ENCODE data around the gene LRRC73. TPM values are rescaled to one million over a fixed set of nuclear protein-coding genes. Genes with fewer than 3 reads are reported as not detected.

The LRRC73 gene
- total RNA-seq, 1 donor from 2014 or later = 0.40 TPM

DNA sequence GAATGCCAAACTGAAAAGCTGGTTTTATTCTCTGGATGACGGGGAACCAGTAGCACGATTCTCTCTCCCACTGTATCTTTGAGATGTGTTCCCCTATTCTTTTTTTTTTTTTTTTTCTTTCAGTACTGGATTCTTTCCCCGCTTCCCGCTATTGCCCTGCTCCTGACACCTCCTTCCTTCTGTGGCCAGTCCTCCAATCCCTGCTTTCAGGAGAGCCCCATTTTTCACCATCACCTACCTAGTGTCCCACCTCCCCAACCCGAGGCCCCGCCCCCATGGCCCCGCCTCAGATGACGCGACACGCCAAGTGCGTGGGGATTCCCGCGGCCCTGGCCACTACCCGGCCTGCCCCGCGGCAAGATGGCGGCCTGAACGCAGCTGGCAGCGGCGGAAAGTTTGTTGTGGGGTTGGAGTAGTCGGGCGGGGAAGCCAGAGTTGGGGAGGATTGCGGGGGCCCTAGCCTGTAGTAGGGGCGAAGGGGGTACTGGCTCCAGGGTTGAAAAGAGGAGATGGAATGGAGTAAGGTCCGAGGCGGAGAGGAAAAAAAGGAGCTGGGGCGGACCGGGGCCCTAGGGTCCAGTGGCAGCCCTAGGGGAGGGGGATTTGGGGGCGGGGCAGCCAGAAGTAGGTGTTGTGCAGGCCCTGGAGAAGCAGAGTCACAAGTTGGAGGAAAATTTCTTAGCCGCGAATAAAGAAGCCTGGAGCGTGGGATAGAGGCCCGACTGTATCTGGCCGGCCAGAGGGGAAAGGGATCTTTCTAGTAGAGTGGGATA lies 32.7 kb downstream of the LRRC73 start, which contains the start of gene TJAP1:
Gene TJAP1, plus strand, starts transcription at position 336 of the 773 bp plus-strand sequence. CDS start 21,432 bp downstream, outside the sequence.
- no peaks in the 10 kb centered on the region for H3K27me3 Mint-ChIP-seq (ENCODE audit: unreplicated experiment)
- DNase-seq (ENCODE audit: extremely low spot score, unreplicated experiment) = peak; percentile 97
- peaks cover 33% of the 10 kb centered on the region for H3K4me1 Mint-ChIP-seq (ENCODE audit: unreplicated experiment)
- H3K4me3 Mint-ChIP-seq (ENCODE audit: unreplicated experiment) = peak within 1 kb of the TSS; percentile 94
- no peaks in the 10 kb centered on the region for H3K36me3 Mint-ChIP-seq (ENCODE audit: unreplicated experiment)
- peak within 1 kb of the TSS; percentile 96 for H3K27ac Mint-ChIP-seq (ENCODE audit: unreplicated experiment)
- no peaks in the 10 kb centered on the region for H3K9me3 Mint-ChIP-seq (ENCODE audit: unreplicated experiment)
- TF ChIP-seq, protein P1, sequence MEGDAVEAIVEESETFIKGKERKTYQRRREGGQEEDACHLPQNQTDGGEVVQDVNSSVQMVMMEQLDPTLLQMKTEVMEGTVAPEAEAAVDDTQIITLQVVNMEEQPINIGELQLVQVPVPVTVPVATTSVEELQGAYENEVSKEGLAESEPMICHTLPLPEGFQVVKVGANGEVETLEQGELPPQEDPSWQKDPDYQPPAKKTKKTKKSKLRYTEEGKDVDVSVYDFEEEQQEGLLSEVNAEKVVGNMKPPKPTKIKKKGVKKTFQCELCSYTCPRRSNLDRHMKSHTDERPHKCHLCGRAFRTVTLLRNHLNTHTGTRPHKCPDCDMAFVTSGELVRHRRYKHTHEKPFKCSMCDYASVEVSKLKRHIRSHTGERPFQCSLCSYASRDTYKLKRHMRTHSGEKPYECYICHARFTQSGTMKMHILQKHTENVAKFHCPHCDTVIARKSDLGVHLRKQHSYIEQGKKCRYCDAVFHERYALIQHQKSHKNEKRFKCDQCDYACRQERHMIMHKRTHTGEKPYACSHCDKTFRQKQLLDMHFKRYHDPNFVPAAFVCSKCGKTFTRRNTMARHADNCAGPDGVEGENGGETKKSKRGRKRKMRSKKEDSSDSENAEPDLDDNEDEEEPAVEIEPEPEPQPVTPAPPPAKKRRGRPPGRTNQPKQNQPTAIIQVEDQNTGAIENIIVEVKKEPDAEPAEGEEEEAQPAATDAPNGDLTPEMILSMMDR (IDR thresholded peaks at IDR 0.05) = no peak

DNA sequence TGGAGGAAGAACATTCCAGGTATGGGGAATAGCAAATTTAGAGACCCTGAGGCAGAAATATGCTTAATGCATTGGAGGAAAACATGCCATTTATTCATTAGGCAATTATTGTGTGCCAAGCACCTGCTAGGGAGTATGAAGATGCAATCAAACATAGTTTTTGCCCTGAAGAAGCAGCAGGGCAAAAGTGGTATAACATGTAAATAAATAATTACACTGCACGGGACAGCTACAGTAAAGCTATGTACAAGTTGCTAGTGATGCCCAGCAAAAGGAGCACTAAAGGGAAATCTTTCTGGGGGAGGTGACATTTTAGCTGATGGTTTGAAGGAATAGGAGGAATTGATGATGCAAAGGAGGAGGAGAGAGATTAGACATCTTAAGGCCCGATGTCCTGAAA lies 33.4 kb downstream of the LRRC73 start:
- Mint-ChIP-seq H3K4me3 (ENCODE audit: unreplicated experiment) (peak overlapping the region; percentile 94), H3K9me3 (ENCODE audit: unreplicated experiment) (no peaks in the 10 kb centered on the region)

DNA sequence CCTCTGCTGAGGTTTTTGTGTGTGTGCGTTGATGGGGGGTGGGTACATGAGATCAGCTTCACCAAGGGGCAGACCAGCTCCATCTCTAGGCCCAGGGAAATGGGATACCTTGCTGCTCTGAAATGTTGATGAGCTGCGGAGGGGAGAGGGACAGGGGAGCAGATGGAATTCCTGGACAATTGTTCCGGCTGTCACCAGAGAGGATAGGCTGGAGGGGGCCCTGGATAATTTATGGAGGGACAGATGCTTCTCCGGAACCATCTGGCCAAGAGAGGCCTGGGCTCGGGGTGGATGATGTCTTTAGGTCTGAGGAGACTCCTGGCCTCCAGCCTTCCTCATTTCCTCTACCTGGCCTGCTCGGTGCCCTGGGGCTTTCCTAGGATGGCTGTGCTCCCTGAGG lies 34.6 kb downstream of the LRRC73 start:
- Mint-ChIP-seq H3K27ac (ENCODE audit: unreplicated experiment) (no peak overlapping the region), H3K36me3 (ENCODE audit: unreplicated experiment) (no peaks in the 10 kb centered on the region), H3K9me3 (ENCODE audit: unreplicated experiment) (no peaks in the 10 kb centered on the region), H3K4me3 (ENCODE audit: unreplicated experiment) (no peak overlapping the region), H3K27me3 (ENCODE audit: unreplicated experiment) (peaks cover 10% of the 10 kb centered on the region), H3K4me1 (ENCODE audit: unreplicated experiment) (peaks cover 30% of the 10 kb centered on the region)
- TF ChIP-seq, protein P1 (IDR thresholded peaks at IDR 0.05) = no peak
- DNase-seq (ENCODE audit: extremely low spot score, unreplicated experiment) = no peak

More for the DNA sequence above, 33.4 kb downstream of the LRRC73 start:
- DNase-seq (ENCODE audit: extremely low spot score, unreplicated experiment) = no peak
- H3K27ac Mint-ChIP-seq (ENCODE audit: unreplicated experiment) = peak overlapping the region; percentile 96
- no peaks in the 10 kb centered on the region for H3K36me3 Mint-ChIP-seq (ENCODE audit: unreplicated experiment)
- H3K27me3 Mint-ChIP-seq (ENCODE audit: unreplicated experiment) = peaks cover under 1% of the 10 kb centered on the region
- H3K4me1 Mint-ChIP-seq (ENCODE audit: unreplicated experiment) = peaks cover 31% of the 10 kb centered on the region
- TF ChIP-seq, protein P1 (IDR thresholded peaks at IDR 0.05) = no peak

DNA sequence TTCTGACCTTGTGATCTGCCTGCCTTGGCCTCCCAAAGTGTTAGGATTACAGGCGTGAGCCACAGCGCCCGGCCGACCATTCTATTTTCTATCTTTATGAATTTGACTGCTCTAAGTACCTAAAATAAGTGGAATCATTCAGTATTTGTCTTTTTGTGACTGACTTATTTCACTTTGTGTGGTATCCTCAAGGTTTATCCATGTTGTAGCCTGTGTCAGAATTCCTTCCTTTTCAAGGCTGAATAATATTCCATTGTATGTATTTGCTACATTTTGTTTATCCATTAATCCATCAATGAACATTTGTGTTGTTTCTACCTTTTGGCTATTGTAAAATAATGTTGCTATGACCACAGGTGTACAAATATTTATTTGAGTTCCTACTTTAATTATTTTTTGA lies 37.6 kb downstream of the LRRC73 start:
- TF ChIP-seq, protein P1 (IDR thresholded peaks at IDR 0.05) = no peak
- H3K4me1 Mint-ChIP-seq (ENCODE audit: unreplicated experiment) = peaks cover 8% of the 10 kb centered on the region
- H3K9me3 Mint-ChIP-seq (ENCODE audit: unreplicated experiment) = no peaks in the 10 kb centered on the region
- DNase-seq (ENCODE audit: extremely low spot score, unreplicated experiment) = no peak
- peaks cover 14% of the 10 kb centered on the region for H3K27me3 Mint-ChIP-seq (ENCODE audit: unreplicated experiment)
- H3K36me3 Mint-ChIP-seq (ENCODE audit: unreplicated experiment) = no peaks in the 10 kb centered on the region
- no peak overlapping the region for H3K4me3 Mint-ChIP-seq (ENCODE audit: unreplicated experiment)
- no peak overlapping the region for H3K27ac Mint-ChIP-seq (ENCODE audit: unreplicated experiment)

DNA sequence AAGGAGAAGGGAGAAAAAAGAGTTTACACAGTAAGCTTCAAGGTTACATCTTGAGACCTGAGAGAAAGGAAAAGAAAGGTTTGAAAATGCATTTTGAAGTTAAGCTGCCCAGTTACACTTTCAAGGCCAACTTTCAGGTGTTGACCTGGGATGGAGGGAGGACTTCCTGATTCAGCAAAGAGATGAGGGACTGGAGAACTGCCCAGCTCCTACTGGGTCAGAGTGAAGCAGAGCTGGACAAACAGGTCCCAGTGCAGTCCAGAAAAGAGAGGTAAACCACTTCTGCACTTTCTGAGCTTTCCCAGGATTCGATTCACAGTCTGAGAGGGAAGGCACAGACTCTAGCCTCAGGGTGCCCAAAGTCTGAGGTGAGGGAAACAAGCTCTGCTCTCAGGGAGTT lies 38.7 kb downstream of the LRRC73 start:
- no peak overlapping the region for H3K4me3 Mint-ChIP-seq (ENCODE audit: unreplicated experiment)
- H3K4me1 Mint-ChIP-seq (ENCODE audit: unreplicated experiment) = no peaks in the 10 kb centered on the region

More for the DNA sequence above, 38.7 kb downstream of the LRRC73 start:
- Mint-ChIP-seq H3K36me3 (ENCODE audit: unreplicated experiment) (no peaks in the 10 kb centered on the region), H3K27ac (ENCODE audit: unreplicated experiment) (no peak overlapping the region), H3K27me3 (ENCODE audit: unreplicated experiment) (peaks cover 14% of the 10 kb centered on the region), H3K9me3 (ENCODE audit: unreplicated experiment) (no peaks in the 10 kb centered on the region)
- TF ChIP-seq, protein P1 (IDR thresholded peaks at IDR 0.05) = no peak
- no peak for DNase-seq (ENCODE audit: extremely low spot score, unreplicated experiment)
